GM12892 (cell line): ENCODE measurements around the gene ALDH1B1.

Source experiments
- POLR2A ChIP-seq: IDR thresholded peaks from 2 replicates; pipeline ENCODE4 v1.6.1; 2011; ENCODE audit warnings: low read depth, low read length, control low read depth
- POLR2AphosphoS5 ChIP-seq: IDR thresholded peaks from 2 replicates; pipeline ENCODE4 v1.6.1; 2011; ENCODE audit warnings: low read depth, low read length, control low read depth

- TF ChIP-seq POLR2A (no peak), POLR2AphosphoS5 (no peak)
Measured at GRCh38 chr9:38423973-38424843, 31.7 kb downstream of the ALDH1B1 start, which contains the start of gene IGFBPL1.
